ENCODE data around the gene RBM18. TPM values are rescaled to one million over a fixed set of nuclear protein-coding genes. Genes with fewer than 3 reads are reported as not detected.

Gene RBM18
- total and polyA plus RNA-seq, 2 donors from 2014 or later, result 17.5 to 18.5 TPM

DNA sequence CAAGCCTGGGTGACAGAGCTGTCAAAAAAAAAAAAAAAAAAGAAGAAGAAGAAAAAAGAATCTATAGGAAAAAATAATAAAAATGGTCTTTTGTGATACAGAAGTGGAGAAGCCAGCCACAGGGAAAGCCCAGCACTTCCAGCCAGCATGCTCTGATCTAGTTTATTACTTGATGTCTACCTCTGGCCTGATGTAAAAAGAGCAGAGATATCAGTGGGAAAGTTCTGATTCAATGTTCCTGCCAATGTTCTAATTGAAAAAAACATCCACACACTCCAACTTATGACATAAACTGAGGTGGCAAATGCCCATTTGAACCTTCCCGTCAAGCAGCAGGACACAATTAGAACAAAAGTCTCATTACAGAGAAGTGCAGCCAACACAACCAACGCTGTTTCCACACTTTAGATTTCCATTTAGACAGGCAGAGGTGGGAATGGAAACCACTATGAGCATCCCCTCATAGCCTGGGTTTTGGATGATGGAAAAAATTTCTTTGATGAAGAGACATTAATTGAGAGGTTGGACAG lies 5.7 kb downstream of the RBM18 start:
- intact Hi-C loops (cut with DNase I), result no loop called here
- no peak for DNase-seq
- Histone ChIP-seq H3K4me1 (ENCODE audit: control insufficient read depth in 2 of 3, insufficient read depth in 2 of 3, low read depth in 1 of 3, low read length in 3 of 3) (peaks cover 5 to 14% (median 13%) of the 10 kb centered on the region in 3 donors), H3K9ac (ENCODE audit: low read length in 3 of 3) (no peak overlapping the region), H3K4me3 (ENCODE audit: low read length in 3 of 3) (no peak overlapping the region), H3K27me3 (ENCODE audit: control insufficient read depth, insufficient read depth, low read length) (no peaks in the 10 kb centered on the region), H3K27ac (ENCODE audit: low read depth in 2 of 2, low read length in 2 of 2) (no peak overlapping the region), H3K9me3 (ENCODE audit: control insufficient read depth in 2 of 3, insufficient read depth in 1 of 3, low read length in 3 of 3) (no peaks in the 10 kb centered on the region), H3K36me3 (ENCODE audit: control insufficient read depth in 2 of 3, insufficient read depth in 3 of 3, low read length in 3 of 3) (peaks cover 2 to 21% (median 13%) of the 10 kb centered on the region in 3 donors)
- no peak for FAIRE-seq
- no peak for TF ChIP-seq CTCF (IDR thresholded peaks at IDR 0.05; ENCODE audit: borderline replicate concordance, extremely low read depth, insufficient read depth)

- peaks cover 3 to 30% (median 23%) of the 10 kb centered on the region in 3 donors for H3K36me3 ChIP-seq (ENCODE audit: control insufficient read depth in 2 of 3, insufficient read depth in 3 of 3, low read length in 3 of 3)
- DNase-seq, result no peak
- no peak overlapping the region for H3K9ac ChIP-seq (ENCODE audit: low read length in 3 of 3)
- no peaks in the 10 kb centered on the region for H3K27me3 ChIP-seq (ENCODE audit: control insufficient read depth, insufficient read depth, low read length)
- H3K27ac ChIP-seq (ENCODE audit: low read depth in 2 of 2, low read length in 2 of 2), result no peak overlapping the region
- intact Hi-C loops (cut with DNase I), result no loop called here
- H3K9me3 ChIP-seq (ENCODE audit: control insufficient read depth in 2 of 3, insufficient read depth in 1 of 3, low read length in 3 of 3), result no peaks in the 10 kb centered on the region
- no peaks in the 10 kb centered on the region for H3K4me1 ChIP-seq (ENCODE audit: control insufficient read depth in 2 of 3, insufficient read depth in 2 of 3, low read depth in 1 of 3, low read length in 3 of 3)
- no peak for FAIRE-seq
- H3K4me3 ChIP-seq (ENCODE audit: low read length in 3 of 3), result no peak overlapping the region
- no peak for TF ChIP-seq CTCF (IDR thresholded peaks at IDR 0.05; ENCODE audit: borderline replicate concordance, extremely low read depth, insufficient read depth)
Measured at GRCh38 chr9:122256206-122256605, 8.4 kb downstream of the RBM18 start.

DNA sequence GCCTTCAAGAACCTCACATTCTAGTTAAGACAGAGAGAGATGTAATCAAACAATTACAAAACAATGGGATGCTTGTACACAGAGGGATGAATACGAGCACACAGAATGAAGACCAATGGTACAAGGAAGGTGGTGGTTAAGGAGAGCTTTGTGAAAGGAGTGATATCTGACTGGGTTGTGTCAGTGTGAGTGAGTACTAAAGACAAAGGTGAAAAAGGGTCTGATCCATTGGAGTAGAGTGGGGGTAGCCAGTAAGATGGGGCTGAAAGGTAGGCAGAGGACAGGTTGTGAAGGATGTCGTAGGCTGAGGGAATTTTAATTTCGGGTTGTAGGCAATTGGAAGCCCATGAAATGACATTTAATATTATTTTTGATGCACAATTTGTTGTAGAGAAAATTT lies 9.9 kb downstream of the RBM18 start:
- Histone ChIP-seq H3K9me3 (ENCODE audit: control insufficient read depth in 2 of 3, insufficient read depth in 1 of 3, low read length in 3 of 3) (no peaks in the 10 kb centered on the region), H3K27ac (ENCODE audit: low read depth in 2 of 2, low read length in 2 of 2) (no peak overlapping the region), H3K36me3 (ENCODE audit: control insufficient read depth in 2 of 3, insufficient read depth in 3 of 3, low read length in 3 of 3) (peaks cover 5 to 25% (median 22%) of the 10 kb centered on the region in 3 donors), H3K27me3 (ENCODE audit: control insufficient read depth, insufficient read depth, low read length) (no peaks in the 10 kb centered on the region), H3K9ac (ENCODE audit: low read length in 3 of 3) (no peak overlapping the region), H3K4me1 (ENCODE audit: control insufficient read depth in 2 of 3, insufficient read depth in 2 of 3, low read depth in 1 of 3, low read length in 3 of 3) (no peaks in the 10 kb centered on the region), H3K4me3 (ENCODE audit: low read length in 3 of 3) (no peak overlapping the region)
- FAIRE-seq (no peak), DNase-seq (no peak)
- TF ChIP-seq CTCF (IDR thresholded peaks at IDR 0.05; ENCODE audit: borderline replicate concordance, extremely low read depth, insufficient read depth), result no peak
- intact Hi-C loops (cut with DNase I), result no loop called here

GRCh38 chr9:122252796-122253195 lies 11.8 kb downstream of the RBM18 start:
- peak in 2 of 5 donors; percentile 27 to 36 for DNase-seq
- intact Hi-C loops (cut with DNase I), result no loop called here
- Histone ChIP-seq H3K27ac (ENCODE audit: low read depth in 2 of 2, low read length in 2 of 2) (no peak overlapping the region), H3K27me3 (ENCODE audit: control insufficient read depth, insufficient read depth, low read length) (no peaks in the 10 kb centered on the region), H3K9ac (ENCODE audit: low read length in 3 of 3) (no peak overlapping the region), H3K36me3 (ENCODE audit: control insufficient read depth in 2 of 3, insufficient read depth in 3 of 3, low read length in 3 of 3) (peaks cover 3 to 23% (median 14%) of the 10 kb centered on the region in 3 donors), H3K4me1 (ENCODE audit: control insufficient read depth in 2 of 3, insufficient read depth in 2 of 3, low read depth in 1 of 3, low read length in 3 of 3) (no peaks in the 10 kb centered on the region), H3K9me3 (ENCODE audit: control insufficient read depth in 2 of 3, insufficient read depth in 1 of 3, low read length in 3 of 3) (no peaks in the 10 kb centered on the region), H3K4me3 (ENCODE audit: low read length in 3 of 3) (no peak overlapping the region)
- no peak for TF ChIP-seq CTCF (IDR thresholded peaks at IDR 0.05; ENCODE audit: borderline replicate concordance, extremely low read depth, insufficient read depth)
- no peak for FAIRE-seq

Measured in kidney (tissue), 14 donors.